Activated CD4-positive, alpha-beta T cell treated with anti-CD3 and anti-CD28 coated beads for 24 hours (primary cell): ENCODE measurements around the gene MAST2.
"Not testable (repeated sequence)": the region's sequence is repeated elsewhere in the genome, so short reads cannot be mapped to it uniquely, and the experiment has no call there.

Experiments
- DNase-seq, 2 donors: peaks; one replicate each; pipeline ENCODE4 v3.0.0-alpha.2; 2020; ENCODE audit warnings: low read depth in 2 of 2

Gene MAST2

DNA sequence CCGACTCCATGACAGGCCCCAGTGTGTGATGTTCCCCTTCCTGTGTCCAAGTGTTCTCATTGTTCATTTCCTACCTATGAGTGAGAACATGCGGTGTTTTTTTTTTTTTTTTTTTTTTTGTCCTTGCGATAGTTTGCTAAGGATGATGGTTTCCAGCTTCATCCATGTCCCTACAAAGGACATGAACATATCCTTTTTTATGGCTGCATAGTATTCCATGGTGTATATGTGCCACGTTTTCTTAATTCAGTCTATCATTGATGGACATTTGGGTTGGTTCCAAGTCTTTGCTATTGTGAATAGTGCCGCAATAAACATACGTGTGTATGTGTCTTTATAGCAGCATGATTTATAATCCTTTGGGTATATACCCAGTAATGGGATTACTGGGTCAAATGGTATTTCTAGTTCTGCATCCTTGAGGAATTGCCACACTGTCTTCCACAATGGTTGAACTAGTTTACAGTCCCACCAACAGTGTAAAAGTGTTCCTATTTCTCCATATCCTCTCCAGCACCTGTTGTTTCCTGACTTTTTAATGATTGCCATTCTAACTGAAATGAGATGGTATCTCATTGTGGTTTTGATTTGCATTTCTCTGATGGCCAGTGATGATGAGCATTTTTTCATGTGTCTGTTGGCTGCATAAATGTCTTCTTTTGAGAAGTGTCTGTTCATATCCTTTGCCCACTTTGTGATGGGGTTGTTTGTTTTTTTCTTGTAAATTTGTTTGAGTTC lies 54.5 kb downstream of the MAST2 start:
- DNase-seq: not testable (repeated sequence)

GRCh38 chr1:45859221-45859620 lies 55.8 kb downstream of the MAST2 start:
- DNase-seq: no peak

- no peak for DNase-seq
These were observed 58.6 kb downstream of the MAST2 start for GRCh38 chr1:45862008-45862407.

- no peak for DNase-seq
These were observed 59.8 kb downstream of the MAST2 start for GRCh38 chr1:45863218-45863617.

- DNase-seq: no peak
These were observed 61.0 kb downstream of the MAST2 start for GRCh38 chr1:45864167-45865106.

DNA sequence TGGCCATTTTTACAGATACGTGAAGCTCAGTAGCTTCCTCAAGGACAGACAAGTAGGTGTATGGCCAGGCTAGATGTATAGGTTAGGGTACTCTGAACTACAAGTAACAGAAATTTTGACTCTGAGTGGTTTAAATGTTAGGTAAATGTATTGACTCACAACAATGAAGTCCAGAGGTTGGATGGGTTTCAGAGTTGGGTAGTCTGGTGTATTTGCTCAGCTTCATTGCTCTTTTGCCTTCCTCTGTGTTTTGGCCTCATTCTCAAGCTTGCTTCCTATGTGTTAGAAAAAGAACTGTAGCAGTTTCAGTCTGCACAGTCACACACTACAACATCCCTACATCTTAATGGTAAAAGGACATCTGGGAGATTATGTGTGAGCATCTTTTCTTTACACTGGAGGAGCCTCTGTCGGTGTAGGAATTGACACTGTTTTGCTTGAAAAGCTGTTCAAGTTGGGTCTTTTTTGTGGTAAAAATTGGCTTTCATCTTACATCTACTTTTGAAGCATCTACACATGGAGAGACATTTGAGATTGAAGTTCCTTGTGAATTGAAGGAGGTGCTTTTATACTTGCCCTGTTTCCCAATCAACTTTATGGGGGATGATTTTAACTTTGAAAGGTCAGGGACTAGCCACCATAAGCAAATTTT lies 64.4 kb downstream of the MAST2 start:
- no peak for DNase-seq

GRCh38 chr1:45868861-45869260 lies 65.4 kb downstream of the MAST2 start:
- DNase-seq: no peak

DNA sequence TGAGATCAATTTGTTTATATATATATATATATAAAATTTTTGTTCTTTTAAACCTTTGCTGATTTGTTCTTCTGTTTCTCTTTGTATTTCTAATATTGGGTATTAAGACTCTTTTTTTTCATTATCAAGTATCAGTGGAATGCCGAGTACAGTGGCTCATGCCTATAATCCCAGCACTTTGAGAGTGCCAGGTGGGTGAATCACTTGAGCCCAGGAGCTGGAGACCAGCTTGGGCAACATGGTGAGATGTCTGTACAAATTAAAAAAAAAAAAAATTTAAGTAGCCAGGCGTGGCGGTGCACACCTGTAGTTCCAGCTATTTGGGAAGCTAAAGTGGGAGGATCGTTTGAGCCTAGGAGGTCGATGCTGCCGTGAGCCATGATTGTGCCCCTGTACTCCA lies 67.1 kb downstream of the MAST2 start:
- no peak for DNase-seq

DNA sequence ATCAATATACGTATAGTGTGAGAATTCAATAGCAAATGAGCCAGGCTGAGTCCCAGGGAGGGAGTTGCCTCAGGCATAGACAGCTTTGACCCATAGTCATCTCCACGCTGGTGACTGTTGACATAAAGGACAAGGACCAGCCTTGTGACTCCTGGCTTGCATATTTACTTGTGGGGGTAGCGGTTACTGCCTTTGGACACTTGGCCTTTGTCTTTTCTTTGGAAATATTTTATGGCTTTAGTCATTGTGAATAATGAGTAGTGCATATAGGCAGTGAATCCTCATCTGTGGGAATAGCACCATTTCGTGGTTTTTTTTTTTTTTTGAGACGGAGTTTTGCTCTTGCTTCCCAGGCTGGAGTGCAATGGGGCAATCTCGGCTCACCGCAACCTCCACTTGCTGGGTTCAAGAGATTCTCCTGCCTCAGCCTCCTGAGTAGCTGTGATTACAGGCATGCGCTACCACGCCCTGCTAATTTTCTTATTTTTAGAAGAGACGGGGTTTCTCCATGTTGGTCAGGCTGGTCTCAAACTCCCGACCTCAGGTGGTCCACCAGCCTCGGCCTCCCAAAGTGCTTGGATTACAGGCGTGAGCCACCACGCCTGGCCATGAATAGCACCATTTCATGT lies 68.9 kb downstream of the MAST2 start:
- DNase-seq: not testable (repeated sequence)

DNA sequence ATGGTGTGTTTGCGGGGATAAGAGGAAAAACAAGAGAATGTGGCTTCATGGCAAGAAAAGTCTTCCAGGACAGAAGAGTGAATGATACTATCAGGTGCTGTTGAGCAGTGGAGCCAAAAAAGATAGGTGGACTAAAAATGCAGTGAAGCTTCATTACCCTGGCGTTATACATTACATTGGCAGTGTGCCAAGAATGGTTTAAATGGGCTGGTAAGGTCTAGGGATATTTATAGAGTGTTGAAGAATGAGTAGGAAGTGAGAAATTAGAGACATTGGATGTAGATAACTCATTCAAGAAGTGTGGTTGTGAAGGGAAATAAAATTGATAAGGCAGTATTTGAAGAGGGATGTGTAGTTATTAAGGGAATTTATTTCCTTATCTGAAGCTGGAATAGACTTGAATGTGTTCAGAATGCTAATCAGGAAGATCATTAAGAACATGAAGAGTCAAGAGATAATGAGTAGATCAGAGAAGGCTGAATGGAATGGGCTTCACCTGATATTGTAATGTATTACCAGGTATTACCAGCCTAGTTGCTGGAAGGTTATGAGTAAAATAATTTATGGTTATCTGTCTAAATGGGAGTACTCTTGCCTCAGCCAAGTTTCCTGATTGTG lies 72.7 kb downstream of the MAST2 start:
- no peak for DNase-seq

DNA sequence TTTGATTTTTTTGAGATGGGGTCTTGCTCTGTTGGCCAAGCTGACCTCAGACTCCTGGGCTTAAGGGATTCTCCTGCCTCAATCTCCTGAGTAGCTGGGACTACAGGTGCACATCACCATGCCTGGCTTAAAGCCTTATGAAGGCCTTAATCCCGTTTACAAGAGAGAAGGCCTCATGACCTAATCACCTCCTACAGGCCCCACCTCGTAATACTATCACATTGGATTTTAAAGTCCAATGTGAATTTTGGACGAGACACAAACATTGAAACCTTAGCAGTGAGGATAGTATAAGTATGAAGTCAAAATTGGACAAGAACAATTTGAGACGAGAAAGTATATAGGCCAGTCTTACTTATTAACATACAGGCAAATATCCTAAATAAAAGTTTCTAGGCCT lies 73.9 kb downstream of the MAST2 start:
- DNase-seq: no peak

DNA sequence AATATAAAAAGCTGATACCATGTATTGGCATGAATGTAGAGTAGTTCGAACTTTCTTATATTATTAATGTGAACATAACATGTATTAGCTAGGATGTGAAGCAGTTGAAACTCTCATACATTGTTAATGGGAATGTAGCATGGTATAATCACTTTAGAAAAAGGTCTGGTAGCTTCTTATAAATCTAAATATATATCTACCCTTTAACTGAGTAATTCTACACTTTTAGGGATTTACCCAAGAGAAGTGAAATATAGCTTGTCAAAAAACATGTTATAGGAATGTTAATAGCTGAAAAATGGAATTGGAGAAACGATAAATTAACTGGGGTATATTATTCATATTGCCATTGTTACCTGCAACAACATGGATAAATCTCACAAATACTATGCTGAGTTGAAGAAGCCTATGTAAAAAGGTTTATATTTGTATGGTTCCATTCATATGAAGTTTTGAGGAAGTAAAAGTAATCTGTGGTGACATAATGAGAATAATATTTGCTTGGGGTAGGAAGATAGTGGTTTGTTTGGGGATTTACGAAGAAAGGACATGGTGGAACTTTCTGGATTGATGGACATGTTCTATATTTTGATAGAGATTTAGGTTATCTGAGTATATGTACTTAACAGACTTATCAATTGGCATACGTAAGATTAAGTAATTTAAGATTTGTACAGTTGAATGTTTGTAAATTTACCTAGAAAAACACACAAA lies 76.6 kb downstream of the MAST2 start:
- DNase-seq: no peak

- no peak for DNase-seq
These were observed 77.5 kb downstream of the MAST2 start for GRCh38 chr1:45880930-45881329.

DNA sequence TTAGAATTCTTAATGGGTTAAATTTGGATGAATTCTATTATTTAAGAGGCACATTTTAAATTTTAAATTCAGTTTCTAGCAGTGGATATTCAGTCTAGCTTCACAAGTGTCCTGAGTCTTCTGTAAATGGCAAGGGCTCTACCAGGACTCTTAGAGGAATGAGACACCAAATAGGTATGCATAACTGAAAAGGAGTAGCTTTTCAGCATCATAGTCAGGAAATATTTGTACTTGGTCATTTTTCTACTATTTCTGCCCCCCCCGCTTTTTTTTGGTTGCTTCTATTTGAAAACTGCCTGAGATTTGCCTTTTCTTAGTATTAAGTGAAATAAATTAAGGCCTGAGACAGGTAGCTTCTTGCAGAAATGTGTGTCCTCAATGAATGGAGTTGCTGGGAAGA lies 80.2 kb downstream of the MAST2 start:
- DNase-seq: no peak

GRCh38 chr1:45884700-45885099 lies 81.3 kb downstream of the MAST2 start:
- no peak for DNase-seq

- no peak for DNase-seq
These were observed 82.8 kb downstream of the MAST2 start for GRCh38 chr1:45886229-45886628.

- no peak for DNase-seq
These were observed 83.9 kb downstream of the MAST2 start for GRCh38 chr1:45887156-45887842.

GRCh38 chr1:45890078-45890477 lies 86.7 kb downstream of the MAST2 start:
- no peak for DNase-seq

GRCh38 chr1:45891087-45891486 lies 87.7 kb downstream of the MAST2 start:
- no peak for DNase-seq

DNA sequence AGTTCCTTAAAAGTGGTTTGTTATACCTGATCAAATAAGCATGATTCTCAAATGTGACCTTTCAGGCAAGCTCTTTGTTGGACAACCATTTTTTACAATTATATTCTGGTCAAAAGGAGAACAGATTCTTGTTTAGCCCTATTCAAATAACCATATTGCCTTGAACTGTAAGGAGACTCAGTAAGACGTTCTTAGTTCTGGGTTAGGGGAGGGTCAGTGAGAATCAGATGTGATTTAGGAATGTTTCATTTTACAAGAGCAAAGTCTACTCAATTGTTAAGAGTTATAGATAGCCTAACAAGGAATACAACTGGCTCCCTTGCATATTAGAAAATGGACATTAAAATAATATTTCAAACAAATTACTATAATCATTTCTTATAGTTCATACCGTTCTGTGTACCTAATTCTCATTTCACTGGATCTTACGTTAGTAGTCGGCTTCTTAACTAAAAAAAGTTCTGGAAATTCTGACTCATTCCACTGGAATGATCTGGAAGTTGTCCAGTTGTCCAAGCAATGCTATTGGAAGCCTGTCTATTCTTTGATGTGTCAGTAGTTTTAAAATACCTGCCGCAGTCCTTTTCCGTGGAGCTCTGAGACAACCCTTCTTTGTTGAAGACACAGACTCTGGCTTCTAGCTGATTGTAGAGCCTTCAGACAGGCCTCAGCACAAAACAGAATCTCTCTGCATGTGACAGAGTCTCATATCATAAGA lies 88.8 kb downstream of the MAST2 start:
- no peak for DNase-seq
